Testis (tissue), 3 donors: ENCODE results near the gene ETS2. TPM values are rescaled to one million over a fixed set of nuclear protein-coding genes. Genes with fewer than 3 reads are reported as not detected.

ENCODE experiments used
- DNase-seq: peaks from one replicate; pipeline ENCODE4 v3.0.0-alpha.2; 2019
- H3K27ac ChIP-seq, 2 donors: fragments of 200-600 bp; sonication (generic); one replicate each; pipeline ENCODE4 v1.5.1; 2019
- H3K27me3 ChIP-seq: fragments of 200-600 bp; sonication (generic); one replicate; pipeline ENCODE4 v1.5.1; 2019
- H3K36me3 ChIP-seq: fragments of 200-600 bp; sonication (generic); one replicate; pipeline ENCODE4 v1.5.1; 2017; ENCODE audit warnings: low read depth; ENCODE audit errors: missing control alignments
- H3K4me1 ChIP-seq: fragments of 200-600 bp; sonication (generic); one replicate; pipeline ENCODE4 v1.5.1; 2019
- H3K4me3 ChIP-seq, 2 donors: fragments of 200-600 bp; sonication (generic); one replicate each; pipeline ENCODE4 v1.5.1; 2017 to 2019
- H3K9me3 ChIP-seq: fragments of 200-600 bp; sonication (generic); one replicate; pipeline ENCODE4 v1.5.1; 2017
- POLR2A ChIP-seq: fragments of 450-650 bp; IDR thresholded peaks from one replicate; pipeline ENCODE4 v1.6.1; 2017; ENCODE audit warnings: antibody characterized with exemption, mild to moderate bottlenecking, moderate library complexity
- WGBS, 2 donors: methylation state at CpG; one replicate each; pipeline ENCODE4 v1.1.5; 2018; 5-methylcytosine and 5-hydroxymethylcytosine counted together
- intact Hi-C: fragments of 100-400 bp; cut with DNase I; formaldehyde crosslinking; loops from one replicate; pipeline ENCODE4 v1.15.1; 2023; ENCODE audit warnings: low total_unique reads
- polyA plus RNA-seq: library from polyadenylated mRNA; stranded (reverse); fragments of 350-450 nt; fragmentation: Illumina TruSeq; extraction: RNeasy Lipid Tissue Mini Kit (QIAGEN cat#74804); gene quantifications from one replicate; pipeline ENCODE4 v1.2.3, GENCODE V29; 2014; ENCODE audit warnings: low read depth, low replicate concordance; ENCODE audit not compliant: insufficient read depth
- total RNA-seq, 2 donors: library from RNA; depleted of rRNA; stranded (reverse); fragments of >200 nt; gene quantifications; one replicate each; pipeline ENCODE4 v1.2.3, GENCODE V29; 2016
- TF ChIP-seq, protein P1 (sequence below), 3 experiments: fragments of 450-650 bp in 2 of 3; fragments of 200-600 bp in 1 of 3; sonication (generic) in 1 of 3; IDR thresholded peaks; one replicate each; pipeline ENCODE4 v1.5.1; 2016 to 2019; ENCODE audit warnings: antibody characterized with exemption in 3 of 3, mild to moderate bottlenecking in 2 of 3, moderate library complexity in 1 of 3

Gene ETS2
- total and polyA plus RNA-seq, 3 donors from 2014 or later: 13.3 to 19.8 (median 16.2) TPM

GRCh38 chr21:38850277-38850951 lies 44.7 kb downstream of the ETS2 start:
- H3K27ac ChIP-seq: peak overlapping the region in 1 of 2 donors; percentile 55
- no peaks in the 10 kb centered on the region for H3K36me3 ChIP-seq
- no peaks in the 10 kb centered on the region for H3K4me1 ChIP-seq
- intact Hi-C loops: no loop called here
- WGBS, 2 donors: 74 to 86% methylated on average over 6 of the region's 6 CpGs
- DNase-seq: no peak
- no peak for TF ChIP-seq POLR2A
- TF ChIP-seq, protein P1, sequence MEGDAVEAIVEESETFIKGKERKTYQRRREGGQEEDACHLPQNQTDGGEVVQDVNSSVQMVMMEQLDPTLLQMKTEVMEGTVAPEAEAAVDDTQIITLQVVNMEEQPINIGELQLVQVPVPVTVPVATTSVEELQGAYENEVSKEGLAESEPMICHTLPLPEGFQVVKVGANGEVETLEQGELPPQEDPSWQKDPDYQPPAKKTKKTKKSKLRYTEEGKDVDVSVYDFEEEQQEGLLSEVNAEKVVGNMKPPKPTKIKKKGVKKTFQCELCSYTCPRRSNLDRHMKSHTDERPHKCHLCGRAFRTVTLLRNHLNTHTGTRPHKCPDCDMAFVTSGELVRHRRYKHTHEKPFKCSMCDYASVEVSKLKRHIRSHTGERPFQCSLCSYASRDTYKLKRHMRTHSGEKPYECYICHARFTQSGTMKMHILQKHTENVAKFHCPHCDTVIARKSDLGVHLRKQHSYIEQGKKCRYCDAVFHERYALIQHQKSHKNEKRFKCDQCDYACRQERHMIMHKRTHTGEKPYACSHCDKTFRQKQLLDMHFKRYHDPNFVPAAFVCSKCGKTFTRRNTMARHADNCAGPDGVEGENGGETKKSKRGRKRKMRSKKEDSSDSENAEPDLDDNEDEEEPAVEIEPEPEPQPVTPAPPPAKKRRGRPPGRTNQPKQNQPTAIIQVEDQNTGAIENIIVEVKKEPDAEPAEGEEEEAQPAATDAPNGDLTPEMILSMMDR (IDR thresholded peaks at IDR 0.05): no peak
- H3K9me3 ChIP-seq: no peaks in the 10 kb centered on the region
- H3K27me3 ChIP-seq: no peaks in the 10 kb centered on the region
- H3K4me3 ChIP-seq: no peak overlapping the region

GRCh38 chr21:38851101-38851500 lies 45.4 kb downstream of the ETS2 start:
- no peaks in the 10 kb centered on the region for H3K36me3 ChIP-seq
- WGBS, 2 donors: 58 to 95% methylated on average over 1 of the region's 1 CpG
- no peaks in the 10 kb centered on the region for H3K27me3 ChIP-seq
- H3K4me1 ChIP-seq: no peaks in the 10 kb centered on the region
- intact Hi-C loops: no loop called here
- TF ChIP-seq, protein P1 (IDR thresholded peaks at IDR 0.05): no peak
- no peak for TF ChIP-seq POLR2A
- H3K4me3 ChIP-seq: no peak overlapping the region
- H3K27ac ChIP-seq: peak overlapping the region in 1 of 2 donors; percentile 55
- H3K9me3 ChIP-seq: no peaks in the 10 kb centered on the region
- DNase-seq: no peak

DNA sequence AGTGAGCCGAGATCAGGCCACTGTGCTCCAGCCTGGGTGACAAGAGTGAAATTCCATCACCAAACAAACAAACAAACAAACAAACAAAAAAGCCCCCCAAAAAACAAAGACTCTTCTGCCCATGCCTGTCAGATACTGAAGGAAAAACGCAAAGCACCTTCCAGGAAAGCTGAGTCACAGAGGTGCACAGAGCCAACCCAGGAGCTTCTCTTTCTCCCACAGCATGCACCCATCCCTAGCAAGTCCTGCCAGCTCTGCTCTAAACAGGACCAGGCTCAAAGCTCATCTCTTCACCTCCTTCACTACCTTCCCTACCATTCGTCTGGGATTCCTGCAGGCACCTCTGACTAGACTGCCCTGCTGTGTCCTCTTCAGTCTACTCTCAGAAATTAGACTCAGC lies 46.5 kb downstream of the ETS2 start:
- Histone ChIP-seq H3K27me3 (no peaks in the 10 kb centered on the region), H3K36me3 (no peaks in the 10 kb centered on the region), H3K27ac (no peak overlapping the region), H3K4me1 (no peaks in the 10 kb centered on the region), H3K4me3 (no peak overlapping the region), H3K9me3 (no peaks in the 10 kb centered on the region)
- WGBS, 2 donors: 90 to 95% methylated on average over 3 of the region's 3 CpGs
- DNase-seq: no peak
- TF ChIP-seq, protein P1 (IDR thresholded peaks at IDR 0.05): no peak
- TF ChIP-seq POLR2A: no peak
- intact Hi-C loops: no loop called here

DNA sequence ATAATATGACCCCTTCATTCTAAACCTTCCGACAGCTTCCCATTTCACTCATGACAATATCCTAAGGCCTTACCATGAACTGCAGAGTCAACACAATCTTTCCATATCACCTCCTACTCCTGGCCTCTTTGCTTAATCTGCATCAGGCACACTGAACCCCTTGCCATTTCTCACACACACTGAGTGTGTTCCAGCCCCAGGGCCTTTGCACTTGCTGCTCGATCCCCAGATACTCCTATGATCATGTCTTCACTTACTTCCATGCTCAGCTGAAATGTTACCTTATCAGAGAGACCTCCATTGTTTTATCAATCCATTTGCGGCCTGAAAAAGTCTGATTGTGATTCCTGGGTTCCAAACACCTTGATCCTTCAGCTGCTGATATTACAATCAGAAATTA lies 47.0 kb downstream of the ETS2 start:
- Histone ChIP-seq H3K27me3 (no peaks in the 10 kb centered on the region), H3K9me3 (no peaks in the 10 kb centered on the region), H3K4me1 (no peaks in the 10 kb centered on the region), H3K36me3 (no peaks in the 10 kb centered on the region), H3K27ac (no peak overlapping the region), H3K4me3 (no peak overlapping the region)
- intact Hi-C loops: no loop called here
- DNase-seq: no peak
- no peak for TF ChIP-seq POLR2A
- TF ChIP-seq, protein P1 (IDR thresholded peaks at IDR 0.05): no peak
- WGBS, 2 donors: 77 to 94% methylated on average over 3 of the region's 3 CpGs

DNA sequence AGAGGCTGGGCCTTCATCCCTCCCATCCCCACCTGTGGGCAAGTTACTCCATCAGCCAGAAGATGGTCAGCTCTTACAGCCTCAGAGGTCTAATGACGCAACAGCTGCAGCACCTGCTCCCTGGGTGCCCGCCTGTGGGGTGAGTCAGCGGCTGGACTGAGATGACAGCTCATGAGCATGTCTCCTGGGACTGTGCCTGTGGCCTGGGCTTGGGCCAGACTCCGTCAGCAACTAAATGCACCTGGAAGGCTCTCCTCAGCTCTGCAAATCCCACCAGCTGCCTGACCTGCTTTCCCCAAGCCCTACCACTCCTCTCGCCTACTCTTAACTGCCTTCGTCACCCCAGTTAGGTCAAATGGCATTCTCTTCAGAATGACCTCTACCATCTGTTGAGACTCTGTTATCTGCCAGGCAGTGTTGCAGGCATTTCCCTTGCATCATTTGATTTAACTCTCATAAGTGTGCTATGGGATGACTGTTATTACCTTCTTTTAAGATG lies 47.7 kb downstream of the ETS2 start:
- WGBS, 2 donors: 86 to 88% methylated on average over 3 to 6 of the region's 6 CpGs
- intact Hi-C loops: no loop called here
- H3K9me3 ChIP-seq: no peaks in the 10 kb centered on the region
- no peaks in the 10 kb centered on the region for H3K27me3 ChIP-seq
- no peaks in the 10 kb centered on the region for H3K4me1 ChIP-seq
- no peak overlapping the region for H3K27ac ChIP-seq
- H3K4me3 ChIP-seq: no peak overlapping the region
- TF ChIP-seq POLR2A: no peak
- TF ChIP-seq, protein P1 (IDR thresholded peaks at IDR 0.05): no peak
- DNase-seq: no peak
- no peaks in the 10 kb centered on the region for H3K36me3 ChIP-seq
